ENCODE results near the gene LRSAM1.

The LRSAM1 gene

GRCh38 chr9:127516835-127517607, 65.7 kb downstream of the LRSAM1 start:
- no peak for DNase-seq (ENCODE audit: low read depth in 2 of 2)

- DNase-seq (ENCODE audit: low read depth in 2 of 2) = no peak
Measured at GRCh38 chr9:127517620-127518019, 66.3 kb downstream of the LRSAM1 start.

- no peak for DNase-seq (ENCODE audit: low read depth in 2 of 2)
Measured at GRCh38 chr9:127518091-127518856, 67.0 kb downstream of the LRSAM1 start.

- peak; percentile 87 to 89 for DNase-seq (ENCODE audit: low read depth in 2 of 2)
Measured at GRCh38 chr9:127519301-127520166, 68.2 kb downstream of the LRSAM1 start.

- DNase-seq (ENCODE audit: low read depth in 2 of 2) = peak; percentile 70 to 73
Measured at GRCh38 chr9:127520941-127521918, 69.9 kb downstream of the LRSAM1 start.

- no peak for DNase-seq (ENCODE audit: low read depth in 2 of 2)
Measured at GRCh38 chr9:127521919-127522304, 70.6 kb downstream of the LRSAM1 start.

- DNase-seq (ENCODE audit: low read depth in 2 of 2) = no peak
Measured at GRCh38 chr9:127522727-127523126, 71.4 kb downstream of the LRSAM1 start.

GRCh38 chr9:127523312-127523851, 72.1 kb downstream of the LRSAM1 start:
- DNase-seq (ENCODE audit: low read depth in 2 of 2) = no peak

GRCh38 chr9:127524373-127524772, 73.1 kb downstream of the LRSAM1 start:
- peak; percentile 67 to 71 for DNase-seq (ENCODE audit: low read depth in 2 of 2)

GRCh38 chr9:127525401-127526188, 74.3 kb downstream of the LRSAM1 start:
- no peak for DNase-seq (ENCODE audit: low read depth in 2 of 2)

GRCh38 chr9:127526655-127527559, 75.6 kb downstream of the LRSAM1 start:
- no peak for DNase-seq (ENCODE audit: low read depth in 2 of 2)

GRCh38 chr9:127527560-127528268, 76.4 kb downstream of the LRSAM1 start:
- no peak for DNase-seq (ENCODE audit: low read depth in 2 of 2)

- no peak for DNase-seq (ENCODE audit: low read depth in 2 of 2)
Measured at GRCh38 chr9:127528422-127529251, 77.3 kb downstream of the LRSAM1 start.

- no peak for DNase-seq (ENCODE audit: low read depth in 2 of 2)
Measured at GRCh38 chr9:127529671-127530070, 78.4 kb downstream of the LRSAM1 start.

- no peak for DNase-seq (ENCODE audit: low read depth in 2 of 2)
Measured at GRCh38 chr9:127530206-127530941, 79.1 kb downstream of the LRSAM1 start.

GRCh38 chr9:127531676-127532075, 80.4 kb downstream of the LRSAM1 start:
- DNase-seq (ENCODE audit: low read depth in 2 of 2) = no peak

Measured in fibroblast of skin of left biceps (primary cell).